Amygdala (tissue), 56 donors: ENCODE data around the gene PDCD4.

Experiments
- DNase-seq, 56 donors: peaks; one replicate each; lab custom pipeline; 2025; lab: John Stamatoyannopoulos, UW

Gene PDCD4

GRCh38 chr10:110841767-110842267 lies 29.9 kb upstream of the PDCD4 start:
- no peak for DNase-seq

- no peak for DNase-seq
Observed at GRCh38 chr10:110842326-110842904, 29.3 kb upstream of the PDCD4 start.

- peak in 1 of 56 donors; percentile 20 for DNase-seq
Observed at GRCh38 chr10:110843031-110843430, 28.7 kb upstream of the PDCD4 start.

GRCh38 chr10:110843796-110844616 lies 27.7 kb upstream of the PDCD4 start:
- DNase-seq: no peak

- DNase-seq: no peak
Observed at GRCh38 chr10:110844617-110844881, 27.2 kb upstream of the PDCD4 start.

GRCh38 chr10:110845192-110845755 lies 26.5 kb upstream of the PDCD4 start:
- no peak for DNase-seq

GRCh38 chr10:110845756-110846620 lies 25.7 kb upstream of the PDCD4 start:
- DNase-seq: no peak

GRCh38 chr10:110847374-110847773 lies 24.4 kb upstream of the PDCD4 start:
- DNase-seq: no peak

GRCh38 chr10:110848106-110848505 lies 23.6 kb upstream of the PDCD4 start:
- DNase-seq: no peak

- DNase-seq: no peak
Observed at GRCh38 chr10:110850099-110850498, 21.6 kb upstream of the PDCD4 start.

GRCh38 chr10:110851020-110851612 lies 20.6 kb upstream of the PDCD4 start:
- no peak for DNase-seq

GRCh38 chr10:110852255-110852896 lies 19.4 kb upstream of the PDCD4 start:
- no peak for DNase-seq

GRCh38 chr10:110852947-110853346 lies 18.8 kb upstream of the PDCD4 start:
- DNase-seq: no peak

GRCh38 chr10:110853921-110854605 lies 17.7 kb upstream of the PDCD4 start:
- DNase-seq: no peak

- DNase-seq: peak in 17 of 56 donors; percentile 23 to 67 (median 30)
Observed at GRCh38 chr10:110857265-110858171, 14.2 kb upstream of the PDCD4 start.

GRCh38 chr10:110858297-110858934 lies 13.3 kb upstream of the PDCD4 start:
- DNase-seq: no peak

GRCh38 chr10:110859206-110859972 lies 12.3 kb upstream of the PDCD4 start:
- peak in 2 of 56 donors; percentile 9 to 26 for DNase-seq
